H1 (cell line): ENCODE data around the gene OLFM2. TPM values are rescaled to one million over a fixed set of nuclear protein-coding genes. Genes with fewer than 3 reads are reported as not detected.

Experiments
- CEBPB ChIP-seq: IDR thresholded peaks from 2 replicates; pipeline ENCODE4 v1.6.1; 2012; ENCODE audit warnings: low read depth, low read length
- MAFK ChIP-seq: IDR thresholded peaks from 2 replicates; pipeline ENCODE4 v1.6.1; 2012; ENCODE audit warnings: low read depth, mild to moderate bottlenecking, improper control_type of control experiment, low read length
- RBBP5 ChIP-seq: IDR thresholded peaks from 2 replicates; pipeline ENCODE4 v1.7.1; 2012; ENCODE audit warnings: low read depth, mild to moderate bottlenecking, inconsistent platforms, low read length, moderate library complexity, borderline replicate concordance
- TCF12 ChIP-seq: IDR thresholded peaks from 2 replicates; pipeline ENCODE4 v1.6.1; 2011; ENCODE audit warnings: low read depth, mild to moderate bottlenecking, low read length
- polyA plus RNA-seq, 7 experiments: library from polyadenylated mRNA; depleted of rRNA in 3 of 7; stranded (reverse) in 5 of 7; unstranded in 2 of 7; fragments of >200 nt in 5 of 7; fragments of 200-250 nt in 2 of 7; gene quantifications; 1 replicate in 5 of 7; 2 replicates in 1 of 7; 4 replicates in 1 of 7; pipeline versions ENCODE4 v1.2.1 to v1.2.3, GENCODE V29; 2011 to 2013; ENCODE audit warnings: missing spikeins in 2 of 7, mixed read lengths in 2 of 7
- total RNA-seq: library from RNA; stranded (reverse); fragmentation: NEBNext Ultra II Directional; extraction: Animal tissue kit (Norgen Biotek cat#: 25700); gene quantifications from 2 replicates; pipeline ENCODE4 v1.2.1, GENCODE V29; 2021

OLFM2 gene
- total and polyA plus RNA-seq, 2 of the 8 experiments (the other 6 are each of a cell fraction or from before 2014, with no cell fraction given): 68.2 to 151 TPM

GRCh38 chr19:9914001-9914314 is 22.4 kb downstream of the OLFM2 start (continued):
- TF ChIP-seq MAFK (no peak), RBBP5 (no peak), CEBPB (no peak), TCF12 (no peak)
- TF ChIP-seq, all 59 proteins: peak for 0
